ENCODE data around the gene GREM2.

Gene GREM2

DNA sequence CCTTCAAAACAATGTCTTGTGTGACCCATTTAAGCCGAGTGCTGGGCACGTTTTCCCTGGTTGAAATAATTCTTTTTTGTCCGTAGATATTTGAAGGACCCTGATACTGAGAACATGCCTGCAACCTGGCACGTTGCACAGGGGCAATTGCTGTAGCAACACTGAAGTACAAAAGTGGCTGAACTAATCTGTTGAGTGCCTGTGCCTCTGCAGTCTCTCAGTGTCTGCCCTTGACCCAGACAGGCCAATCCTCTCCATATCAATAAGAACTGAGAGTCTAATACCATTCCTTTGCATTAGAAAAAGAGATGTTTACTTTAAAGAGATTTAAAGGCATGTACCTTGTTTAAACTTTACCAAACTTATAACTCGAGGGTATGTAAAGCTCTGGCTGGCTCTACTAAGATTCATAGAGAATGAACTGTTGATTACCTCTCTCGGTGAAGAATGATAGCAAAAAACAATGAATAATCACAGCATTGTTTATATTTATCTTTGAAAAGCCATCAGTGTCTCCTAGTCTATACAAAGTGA is 2.4 kb downstream of the GREM2 start:
- DNase-seq = no peak

DNA sequence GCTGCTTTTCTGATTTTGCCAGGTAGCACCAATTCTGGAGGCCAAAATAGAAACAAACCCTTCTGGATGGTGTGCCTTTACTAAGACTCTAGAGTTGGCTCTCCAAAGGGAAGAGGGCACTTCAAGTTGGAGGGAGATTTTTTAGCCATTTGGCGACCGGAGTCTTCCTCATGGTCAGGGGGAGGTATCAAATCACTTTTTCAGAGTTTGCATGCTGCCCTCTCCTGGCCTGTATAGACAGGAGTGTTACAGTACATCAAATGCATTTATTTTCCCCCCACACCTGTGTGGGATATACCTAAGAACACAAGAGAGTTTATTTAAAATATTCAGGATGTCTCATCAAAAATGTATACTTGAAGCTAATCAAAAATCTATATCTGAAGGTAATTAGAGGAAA is 3.2 kb downstream of the GREM2 start:
- no peak for DNase-seq

DNA sequence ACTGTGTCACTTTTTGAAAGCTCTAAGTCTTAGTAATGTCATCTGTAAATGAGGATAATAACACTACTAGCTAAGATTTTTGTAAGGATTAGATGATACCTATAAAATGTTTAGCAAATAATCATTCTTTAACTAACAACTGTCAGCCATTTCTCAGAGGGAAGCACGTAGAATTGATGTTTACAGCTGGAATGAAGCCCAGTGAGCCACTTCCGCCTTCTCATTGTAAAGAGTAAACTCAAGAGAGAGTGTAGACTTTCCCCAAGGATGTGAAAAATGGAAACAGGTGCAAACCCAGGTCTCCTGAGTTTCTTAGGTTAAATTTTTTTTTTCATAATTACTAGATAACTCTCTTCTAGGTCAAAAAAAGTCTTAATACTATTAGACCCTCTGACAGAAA is 4.9 kb downstream of the GREM2 start:
- no peak for DNase-seq

DNA sequence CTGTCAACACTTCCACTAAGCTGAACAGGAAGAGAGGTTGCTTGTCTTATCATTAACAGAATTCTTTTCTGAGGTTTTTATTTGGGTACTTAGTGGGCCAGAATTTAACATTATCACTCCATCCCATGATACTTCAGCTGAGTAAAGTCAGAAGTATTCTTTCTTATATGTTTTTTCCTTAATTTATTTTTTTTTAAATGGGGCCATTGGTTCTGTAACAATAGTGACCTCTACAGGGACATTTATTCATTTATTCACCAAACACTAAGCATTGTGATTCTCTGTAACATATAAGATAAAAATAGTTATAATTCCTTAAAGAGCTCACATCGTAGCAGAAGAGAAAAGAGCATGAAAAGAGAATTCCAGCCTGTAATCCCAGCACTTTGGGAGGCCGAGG is 9.8 kb downstream of the GREM2 start:
- DNase-seq = no peak

DNA sequence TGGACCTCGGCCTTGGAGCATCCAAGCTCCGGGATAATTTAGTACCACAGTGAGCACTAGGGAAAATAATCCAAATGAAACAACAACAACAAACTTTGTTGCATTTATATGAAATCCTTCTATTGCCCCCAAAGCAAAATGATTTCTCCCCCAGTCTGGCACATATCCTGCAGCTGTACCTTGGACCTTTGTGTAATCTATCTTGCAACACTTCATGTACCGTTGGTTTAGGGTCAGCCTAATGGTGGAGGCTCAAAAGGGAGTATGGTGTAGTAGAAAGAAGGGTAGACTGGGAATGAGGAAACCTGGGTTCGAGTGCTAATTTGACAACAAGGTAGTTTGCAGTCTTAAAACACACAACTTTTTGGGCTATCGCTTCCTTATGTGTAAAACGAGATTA is 12.1 kb downstream of the GREM2 start:
- DNase-seq = no peak

DNA sequence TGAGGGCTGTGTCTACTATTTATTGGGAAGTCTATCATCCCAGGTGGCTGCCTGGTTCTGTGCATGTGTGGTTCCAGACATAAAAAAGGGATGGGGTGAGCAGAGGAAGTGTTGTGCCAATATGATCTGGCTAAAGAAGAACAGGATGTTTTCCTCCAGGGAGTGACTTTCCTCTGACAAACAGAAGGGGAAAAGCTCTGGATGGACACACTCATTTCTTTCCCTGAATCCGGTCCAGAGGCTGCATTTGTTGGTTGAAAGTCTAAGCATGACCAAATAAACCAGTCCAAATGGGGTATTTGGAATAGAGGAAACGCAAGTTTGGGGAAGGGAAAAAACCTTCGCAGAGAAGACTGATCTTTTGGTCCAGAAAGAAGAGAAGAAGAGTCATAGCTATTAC is 12.7 kb downstream of the GREM2 start:
- no peak for DNase-seq

DNA sequence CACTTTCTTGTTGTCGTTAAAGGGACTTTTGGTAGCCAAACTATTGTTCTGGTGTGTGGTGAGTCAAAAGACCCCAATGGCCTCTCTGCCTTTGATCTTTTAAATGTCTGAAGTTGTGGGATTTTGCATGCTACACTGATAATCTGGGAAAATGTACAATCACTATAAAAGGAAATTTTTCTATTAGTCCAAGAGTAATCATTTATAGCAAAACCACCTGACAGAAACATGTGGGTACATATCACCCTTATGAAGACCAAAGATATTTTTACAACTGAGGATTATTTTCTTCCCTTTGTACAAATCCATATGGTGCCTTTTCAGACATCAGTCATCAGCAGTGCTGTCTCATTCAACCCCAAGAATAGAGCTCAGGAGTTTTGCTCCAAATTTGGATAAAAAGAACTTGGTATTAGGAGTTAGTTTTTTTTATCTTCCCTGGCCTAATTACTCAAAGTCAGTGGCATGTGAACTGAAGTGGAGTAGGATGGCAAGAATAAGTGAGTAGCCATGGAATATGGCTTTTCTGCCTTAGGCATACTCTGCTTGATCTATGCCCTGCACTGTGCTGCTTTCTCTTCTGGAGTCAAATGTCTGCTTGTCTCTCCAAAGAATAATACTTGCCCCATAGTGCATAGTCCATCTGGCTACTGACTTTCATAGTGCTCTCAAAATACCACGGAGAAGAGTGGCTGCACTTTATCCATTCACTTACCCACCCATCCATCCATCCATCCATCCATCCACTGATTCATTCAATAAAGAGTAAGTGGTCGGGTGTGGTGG is 13.5 kb downstream of the GREM2 start:
- DNase-seq = no peak

DNA sequence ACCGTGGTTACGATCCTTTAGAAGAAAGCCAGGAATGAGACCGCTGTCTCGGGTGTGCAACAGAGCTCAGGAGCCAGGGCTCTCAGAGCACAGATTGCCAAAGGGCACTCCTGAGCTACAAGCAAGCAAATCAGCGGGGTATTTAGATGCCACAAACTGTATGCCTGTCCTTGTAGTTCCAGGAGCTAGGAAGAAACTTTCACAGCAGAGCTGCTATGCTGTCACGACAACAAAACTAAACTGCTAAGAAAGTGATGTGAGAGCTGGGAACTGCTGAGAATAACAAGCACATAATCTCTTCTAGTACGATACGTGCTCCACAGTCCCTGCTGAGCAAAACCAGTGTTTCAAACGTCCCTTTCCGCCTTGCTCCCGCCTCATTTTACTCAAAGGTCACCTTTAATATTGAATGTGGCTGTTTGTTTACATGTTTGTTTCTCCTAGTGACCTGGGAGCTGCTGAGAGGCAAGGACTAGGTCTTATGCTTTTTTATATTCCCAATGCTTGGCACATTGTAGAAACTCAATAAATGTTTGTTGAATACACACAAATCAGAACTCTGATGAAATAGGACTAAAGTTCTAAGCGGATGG is 14.7 kb downstream of the GREM2 start:
- no peak for DNase-seq

DNA sequence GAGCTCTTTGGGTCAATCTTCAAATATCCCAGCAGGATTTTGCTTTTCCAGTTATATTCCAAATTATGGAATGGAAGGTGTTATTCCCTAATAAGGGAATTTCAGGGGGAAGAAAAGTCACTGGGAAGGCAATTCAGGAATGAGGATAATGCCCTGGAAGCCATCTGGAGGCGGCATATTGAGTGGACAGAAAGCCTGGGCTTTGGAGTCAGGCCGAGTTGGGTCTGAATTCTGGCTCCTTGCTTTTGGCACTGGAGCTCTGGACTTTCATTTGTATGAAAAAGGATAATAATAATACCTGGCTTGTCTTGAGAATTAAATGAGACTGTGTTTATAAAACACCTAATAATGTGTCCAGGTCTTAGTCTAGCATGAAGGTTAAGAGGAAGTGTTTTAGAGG is 16.5 kb downstream of the GREM2 start:
- DNase-seq = no peak

DNA sequence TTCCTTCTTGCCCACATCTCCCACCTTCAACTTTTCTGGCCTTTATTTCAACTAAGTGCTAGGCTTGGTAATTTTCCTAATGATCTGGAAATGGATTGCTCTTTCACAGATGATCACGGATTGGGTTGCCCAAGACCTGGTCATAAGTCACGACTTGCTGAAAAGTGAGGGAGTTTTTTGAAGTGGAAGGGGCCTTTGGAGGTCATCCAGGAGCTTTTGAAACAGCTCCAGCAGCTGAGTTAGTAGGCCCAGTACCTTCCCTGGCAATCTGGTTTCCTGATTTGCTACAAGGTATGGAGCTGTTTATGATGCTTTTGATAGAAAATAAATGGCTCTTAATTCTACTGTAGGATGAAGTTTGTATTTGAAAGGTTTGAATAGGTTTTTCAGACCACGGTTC is 20.4 kb downstream of the GREM2 start:
- DNase-seq = no peak

DNA sequence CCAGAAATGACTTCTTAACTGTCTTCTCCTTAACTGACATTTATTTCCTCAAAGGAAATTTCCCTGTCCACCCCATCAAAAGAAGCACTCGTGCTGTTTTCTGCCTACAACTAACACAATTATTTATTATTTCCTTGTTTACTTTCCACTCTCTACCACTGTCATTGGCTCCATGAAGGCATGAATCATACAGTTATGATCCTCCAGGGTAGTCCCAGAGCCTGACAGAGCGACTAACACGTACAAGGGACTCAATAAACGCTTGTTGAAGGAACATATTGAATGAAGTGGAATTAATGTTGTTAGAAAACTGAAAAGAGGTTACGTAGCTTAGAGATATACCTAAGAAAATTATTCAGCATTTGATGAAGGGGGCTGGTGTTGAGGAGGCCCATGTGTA is 20.9 kb downstream of the GREM2 start:
- DNase-seq = no peak

DNA sequence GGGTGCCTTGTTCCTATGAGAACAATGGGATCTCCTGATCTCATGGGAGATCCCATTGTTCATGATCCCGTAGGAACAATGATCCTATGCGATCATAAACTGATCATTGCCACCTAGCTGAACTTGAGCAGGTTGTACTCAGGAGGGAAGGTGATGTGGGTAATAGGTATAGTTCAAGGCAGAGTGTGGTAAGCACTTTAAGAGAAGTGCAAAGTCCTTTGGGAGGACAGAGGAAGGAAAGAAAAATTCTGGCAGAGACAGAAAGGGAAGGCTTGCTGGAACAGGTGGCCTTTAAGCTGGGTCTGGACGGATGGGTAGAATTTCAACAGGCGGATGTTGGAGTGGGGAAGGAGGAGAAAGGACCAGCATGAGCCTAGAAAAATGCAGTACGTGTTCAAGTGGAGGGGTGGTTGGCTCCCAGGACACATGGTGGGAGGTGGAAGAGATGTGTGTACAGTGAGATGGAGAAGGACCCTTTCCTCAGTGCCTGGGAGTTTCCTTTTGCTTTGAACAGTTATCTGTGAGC is 22.3 kb downstream of the GREM2 start:
- no peak for DNase-seq

DNA sequence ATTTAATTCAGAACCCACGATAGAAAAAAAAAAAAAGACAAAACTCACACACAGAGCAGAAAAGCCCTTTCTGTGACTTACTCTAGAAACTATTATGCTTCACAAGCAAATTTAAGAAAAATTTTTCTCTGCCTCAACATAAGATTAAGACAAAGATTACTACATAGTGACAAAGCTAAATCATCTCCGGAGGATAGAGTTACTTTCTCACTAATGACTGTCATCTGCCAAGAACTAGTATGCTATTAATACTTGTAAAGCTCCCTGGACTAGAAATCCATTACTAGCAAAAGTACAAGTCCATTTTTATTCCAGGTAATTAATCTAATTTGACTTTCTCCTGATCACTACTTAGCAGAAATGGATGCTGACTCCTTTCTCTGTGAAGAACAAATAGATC is 25.9 kb downstream of the GREM2 start:
- no peak for DNase-seq

DNA sequence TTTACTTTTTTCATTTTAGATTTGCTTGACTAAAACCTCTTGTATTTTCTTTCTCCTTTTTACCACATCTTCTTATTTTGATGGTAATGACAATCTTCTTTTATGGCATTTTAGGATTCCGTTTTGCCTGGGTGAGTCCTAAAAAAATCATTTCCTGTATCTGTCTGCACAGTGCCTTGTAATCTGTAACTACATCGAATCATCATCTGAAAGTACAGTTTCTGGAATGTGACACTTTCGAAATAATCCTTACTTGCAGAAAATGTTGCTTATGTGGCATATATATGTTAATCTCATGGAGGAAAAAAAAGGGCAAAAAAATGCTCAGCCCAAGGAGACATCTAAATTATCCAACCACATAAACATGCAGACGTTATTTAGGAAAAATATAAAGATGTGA is 29.0 kb downstream of the GREM2 start:
- no peak for DNase-seq

DNA sequence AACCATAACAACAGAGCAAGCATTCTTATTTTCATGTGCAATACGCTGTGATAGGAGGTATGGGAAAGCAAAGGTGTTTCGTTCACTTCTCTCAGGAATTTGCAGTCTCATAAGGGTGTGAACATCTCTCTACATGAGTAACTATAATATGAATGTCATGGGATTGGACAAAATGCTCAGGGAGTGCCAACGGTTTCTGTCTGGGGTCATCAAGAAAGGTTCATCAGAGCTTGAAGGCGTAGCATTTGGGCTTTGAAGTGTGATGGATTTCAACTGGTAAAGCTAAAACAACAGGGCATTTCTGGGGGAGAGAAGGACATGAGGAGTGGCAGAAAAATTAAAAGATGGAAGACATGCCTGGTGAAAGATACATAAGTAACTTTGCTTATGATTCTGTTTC is 32.4 kb downstream of the GREM2 start:
- no peak for DNase-seq

DNA sequence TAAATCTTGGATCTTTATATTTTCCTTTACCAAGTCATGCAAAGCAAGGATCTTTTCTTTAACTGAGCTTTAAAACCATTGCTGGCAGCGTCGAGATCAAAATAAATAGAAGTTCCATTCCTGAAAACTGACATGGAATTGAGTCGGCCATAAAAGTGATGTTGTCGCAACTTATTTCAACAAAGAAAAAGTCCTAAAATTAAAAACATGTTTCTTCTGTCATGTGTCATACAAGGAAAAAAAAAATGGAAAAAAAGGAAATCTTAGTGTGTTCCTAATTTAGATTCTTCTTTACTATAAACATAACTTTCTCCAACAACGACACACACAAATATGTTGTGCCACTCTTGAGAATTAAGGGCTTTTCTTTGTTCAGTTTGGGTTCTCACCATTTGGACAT is 34.9 kb downstream of the GREM2 start:
- DNase-seq = no peak

DNA sequence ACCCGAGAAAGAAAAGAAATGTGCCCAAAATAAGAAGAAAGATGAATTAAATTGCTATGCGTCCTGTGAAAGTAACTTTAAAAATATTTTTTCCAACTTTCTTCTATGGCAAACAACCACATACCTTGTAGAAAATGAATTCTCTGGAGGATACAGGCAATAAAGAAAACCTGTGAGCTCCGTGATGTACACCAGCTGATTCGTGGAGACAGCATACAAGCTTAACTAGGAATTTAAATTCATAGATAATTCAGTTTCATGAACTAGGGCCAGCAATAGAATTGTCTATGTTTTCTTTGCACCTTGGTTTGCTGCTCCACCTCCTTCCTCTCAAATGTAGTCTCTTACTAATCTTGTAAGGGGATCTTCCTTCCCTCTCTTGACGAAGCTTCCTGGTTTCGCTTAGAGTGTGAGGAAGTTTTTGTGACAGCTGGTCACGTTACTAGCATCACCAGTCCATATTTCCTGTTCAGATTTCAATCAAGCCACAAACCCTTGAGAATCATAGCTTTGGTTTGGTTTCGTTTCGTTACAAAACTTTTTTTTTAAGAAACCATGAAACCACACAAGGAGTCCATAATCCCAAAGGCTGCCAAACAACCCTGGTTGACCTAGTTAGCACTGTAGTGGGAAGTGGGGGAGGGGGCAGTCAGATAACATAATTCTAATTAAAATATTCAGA is 35.8 kb downstream of the GREM2 start:
- DNase-seq = peak; percentile 4 to 55 (median 28)

DNA sequence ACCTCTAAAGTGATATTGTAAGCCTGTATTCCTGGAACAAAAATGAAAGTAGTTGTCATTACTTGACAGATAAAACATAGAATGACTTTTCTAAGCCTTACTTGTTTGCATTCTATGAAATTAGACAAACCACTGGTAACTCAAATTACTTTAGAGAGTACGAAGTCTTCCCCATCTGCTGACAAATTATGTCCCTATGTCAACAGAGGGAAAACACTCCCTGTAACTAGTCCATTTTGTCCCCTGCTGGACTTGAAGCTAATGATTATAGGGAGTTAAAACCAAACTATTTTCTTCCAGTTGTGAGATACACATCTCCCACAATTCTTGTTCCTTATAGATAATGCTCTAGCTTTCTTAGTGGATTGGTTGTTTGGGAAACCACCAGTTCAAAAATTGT is 39.6 kb downstream of the GREM2 start:
- DNase-seq = no peak

DNA sequence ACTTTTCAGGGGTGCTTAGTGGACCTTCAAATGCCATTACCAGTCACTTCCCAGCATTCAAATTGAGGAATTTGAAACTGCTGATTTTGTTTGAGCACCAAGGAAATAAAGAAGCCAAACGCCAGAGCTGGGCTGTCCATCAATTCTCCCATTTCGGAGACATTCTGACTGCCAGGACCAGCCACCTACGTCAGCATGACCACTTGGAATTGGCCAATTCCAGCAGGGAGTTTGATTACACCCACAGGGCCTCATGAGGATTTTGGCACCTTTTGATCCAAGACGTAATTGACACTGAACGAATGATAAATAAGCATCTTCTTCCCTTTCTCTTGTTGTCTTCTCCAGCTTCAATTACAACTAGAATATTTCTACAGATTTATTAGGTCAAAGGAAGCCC is 40.2 kb downstream of the GREM2 start:
- DNase-seq = no peak

DNA sequence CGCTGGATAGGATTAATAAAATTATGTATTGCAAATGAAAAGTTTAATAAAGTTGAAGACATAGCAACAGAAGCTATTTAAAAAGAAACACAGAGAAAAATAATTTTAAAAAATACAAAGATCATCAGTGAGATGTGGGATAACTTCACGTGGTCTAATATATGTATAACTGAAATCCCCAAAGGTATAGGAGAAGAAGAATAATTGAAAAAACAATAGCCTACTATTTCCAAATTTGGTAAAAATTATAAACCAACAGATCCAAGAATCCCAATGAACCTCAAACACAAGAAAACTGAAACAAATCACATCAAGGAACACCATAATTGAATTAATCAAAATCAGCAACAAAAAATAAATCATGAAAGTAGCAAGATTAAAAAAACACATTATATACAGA is 44.9 kb downstream of the GREM2 start:
- no peak for DNase-seq

DNA sequence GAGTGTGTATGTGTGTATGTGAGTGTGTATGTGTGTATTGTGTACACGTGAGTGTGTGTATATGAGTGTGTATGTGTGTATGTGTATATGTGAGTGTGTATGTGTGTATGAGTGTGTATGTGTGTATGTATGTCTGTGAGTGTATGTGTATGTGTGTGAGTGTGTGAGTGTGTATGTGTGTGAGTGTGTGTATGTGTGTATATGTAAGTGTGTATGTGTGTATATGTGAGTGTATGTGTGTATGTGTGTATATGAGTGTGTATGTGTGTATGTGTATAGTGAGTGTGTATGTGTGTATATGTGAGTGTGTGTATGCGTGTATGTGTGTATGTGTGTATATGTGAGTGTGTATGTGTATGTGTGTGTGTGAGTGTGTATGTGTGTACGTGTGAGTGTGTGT is 49.2 kb downstream of the GREM2 start:
- DNase-seq = no peak

DNA sequence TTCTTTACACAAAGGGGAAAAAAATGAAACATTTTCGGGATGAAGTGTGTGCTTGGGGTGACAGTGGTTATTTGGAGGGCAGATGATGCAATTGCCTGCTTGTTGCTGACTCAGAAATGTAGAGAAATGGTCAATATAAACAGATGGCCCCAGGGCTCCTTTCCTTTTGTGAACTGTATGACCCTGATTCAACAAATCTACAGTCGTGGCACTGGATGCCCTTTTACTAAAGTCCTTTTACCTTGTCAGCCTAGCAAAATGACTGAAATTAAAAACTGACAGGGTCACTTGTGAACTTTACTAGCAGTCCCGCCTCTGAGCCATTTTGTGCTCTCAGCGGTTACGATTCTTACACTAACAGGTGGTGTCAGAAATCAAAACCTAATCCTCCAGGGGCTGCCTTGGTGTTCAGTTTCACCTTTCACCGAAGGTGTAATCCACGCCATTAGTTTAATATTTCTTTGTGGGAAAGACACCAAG is 49.8 kb downstream of the GREM2 start:
- no peak for DNase-seq

DNA sequence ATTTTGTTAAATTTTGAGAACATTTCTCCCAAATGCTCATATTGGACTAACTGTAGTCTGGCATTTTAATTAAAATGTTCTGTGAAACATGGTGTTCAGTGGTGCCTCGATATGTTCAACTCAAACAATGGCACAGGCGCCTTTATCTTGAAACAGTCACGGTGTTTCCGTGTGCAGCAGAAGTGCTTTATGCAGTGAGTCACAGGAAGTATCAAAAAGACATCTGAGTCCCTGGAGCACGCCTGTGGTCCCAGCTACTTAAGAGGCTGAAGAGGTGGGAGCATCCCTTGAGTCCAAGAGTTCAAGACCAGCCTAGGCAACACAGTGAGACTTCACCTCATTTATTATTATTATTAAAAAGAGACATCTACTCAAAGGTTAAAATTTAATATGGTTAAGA is 52.2 kb downstream of the GREM2 start:
- DNase-seq = no peak

DNA sequence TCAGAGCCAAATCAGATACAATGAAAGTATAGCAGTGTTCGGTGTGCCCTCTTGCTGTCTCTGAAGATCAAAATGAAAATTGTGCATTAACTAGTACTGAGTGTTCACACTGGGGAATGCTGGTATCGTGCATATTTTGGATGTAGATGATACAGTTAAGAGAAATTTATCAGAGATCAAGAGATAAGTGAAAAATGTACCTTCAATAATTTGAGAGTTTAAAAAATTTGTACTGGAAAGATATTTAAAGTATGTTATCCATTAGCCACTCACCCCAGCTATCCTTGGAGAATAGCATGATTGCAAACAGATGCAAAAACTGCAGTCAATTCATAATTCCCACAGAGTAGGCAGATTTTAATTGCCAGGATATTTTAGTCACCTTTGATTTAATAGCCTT is 56.4 kb downstream of the GREM2 start:
- no peak for DNase-seq
